Measurements from ENCODE around the gene TNFSF12.
A peak's percentile ranks its signal among the peaks of the same experiment; 100 is the strongest.

The TNFSF12 gene

DNA sequence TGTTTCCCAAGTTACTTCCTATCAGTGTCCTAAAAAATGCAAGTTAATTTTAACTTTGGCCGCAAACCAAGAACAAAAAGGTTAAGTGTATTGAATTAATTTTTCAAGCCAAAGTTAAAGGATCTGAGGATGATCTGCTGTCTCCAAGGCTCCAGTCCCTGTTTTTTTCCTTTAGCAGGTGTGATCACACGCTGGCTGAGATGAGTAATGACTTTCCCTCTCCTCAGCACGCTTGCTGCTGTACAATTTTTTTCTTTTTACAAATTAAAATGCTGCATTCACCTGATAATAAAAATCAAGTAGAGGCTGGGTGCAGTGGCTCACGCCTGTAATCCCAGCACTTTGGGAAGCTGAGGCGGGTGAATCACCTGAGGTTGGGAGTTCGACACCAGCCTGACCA lies 3.9 kb upstream of the TNFSF12 start:
- no peak for DNase-seq

DNA sequence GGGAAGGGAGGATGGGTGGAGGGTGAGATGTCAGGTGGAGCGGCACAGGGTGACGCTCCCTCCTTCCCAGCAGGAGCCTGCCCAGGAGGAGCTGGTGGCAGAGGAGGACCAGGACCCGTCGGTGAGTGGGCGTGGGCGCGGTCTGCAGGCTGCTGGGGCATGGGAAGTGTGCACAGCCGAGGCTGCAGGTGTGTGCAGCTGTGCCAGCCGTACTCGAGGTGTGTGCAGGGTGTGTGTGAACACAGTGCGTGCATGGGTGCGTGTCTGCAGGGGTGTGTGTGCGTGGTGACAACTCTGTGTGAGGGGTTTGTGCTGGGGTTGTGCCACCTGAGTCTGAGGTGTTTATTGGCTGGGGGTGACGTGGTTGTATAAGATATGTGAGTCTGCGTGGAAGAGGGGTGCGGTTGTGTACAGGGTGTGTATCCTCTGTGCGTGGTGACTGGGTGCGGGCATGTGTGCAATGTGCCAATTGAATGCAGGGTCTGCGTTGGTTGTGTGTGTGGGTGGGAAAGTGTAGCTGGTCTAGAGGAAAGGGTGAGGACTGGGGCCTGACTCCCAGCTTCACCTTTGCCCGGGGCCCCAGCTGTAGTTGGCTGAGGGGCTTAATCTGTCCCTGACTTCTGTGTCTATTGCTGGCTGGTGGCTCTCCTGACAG lies 670 bp downstream of the TNFSF12 start:
- peak; percentile 49 to 55 for DNase-seq

DNA sequence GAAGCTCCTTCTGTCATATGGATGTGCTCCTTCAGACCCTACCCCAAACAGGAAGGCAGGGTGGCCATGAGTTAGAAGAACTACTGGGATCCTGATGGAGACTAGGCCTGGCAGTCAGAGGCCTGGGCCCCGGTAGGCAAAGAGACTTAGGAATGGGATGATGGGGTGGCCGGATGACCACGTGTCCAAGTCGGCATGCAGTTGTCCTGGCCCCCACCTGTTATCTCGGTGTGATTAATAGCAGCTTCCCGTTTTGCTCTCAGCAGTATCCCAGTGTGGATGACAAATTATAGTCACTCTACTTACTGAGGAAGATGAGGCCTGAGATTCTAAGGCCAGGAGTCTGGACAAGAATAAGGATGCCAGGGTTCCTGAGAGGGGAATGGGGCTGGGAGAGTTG lies 1.5 kb downstream of the TNFSF12 start:
- no peak for DNase-seq

DNA sequence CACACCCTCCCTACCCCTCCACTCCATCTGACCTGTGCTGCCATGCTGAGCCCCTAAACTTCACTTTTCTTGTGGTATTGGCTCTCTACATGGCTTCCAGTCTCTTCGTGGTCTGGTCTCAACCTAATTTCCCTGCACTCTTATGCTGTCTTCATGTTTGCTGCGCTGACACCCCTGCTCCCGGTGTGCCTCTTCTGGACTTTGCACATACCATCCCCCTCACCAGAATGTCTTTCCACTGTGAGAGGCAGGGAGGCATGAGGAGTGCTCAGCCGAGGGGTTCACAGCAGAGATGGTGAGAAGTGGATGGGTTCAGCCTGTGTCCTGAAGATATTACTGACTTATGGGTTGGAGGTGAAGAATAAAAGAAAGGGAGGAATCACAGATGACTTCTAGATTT lies 2.5 kb downstream of the TNFSF12 start:
- no peak for DNase-seq

DNA sequence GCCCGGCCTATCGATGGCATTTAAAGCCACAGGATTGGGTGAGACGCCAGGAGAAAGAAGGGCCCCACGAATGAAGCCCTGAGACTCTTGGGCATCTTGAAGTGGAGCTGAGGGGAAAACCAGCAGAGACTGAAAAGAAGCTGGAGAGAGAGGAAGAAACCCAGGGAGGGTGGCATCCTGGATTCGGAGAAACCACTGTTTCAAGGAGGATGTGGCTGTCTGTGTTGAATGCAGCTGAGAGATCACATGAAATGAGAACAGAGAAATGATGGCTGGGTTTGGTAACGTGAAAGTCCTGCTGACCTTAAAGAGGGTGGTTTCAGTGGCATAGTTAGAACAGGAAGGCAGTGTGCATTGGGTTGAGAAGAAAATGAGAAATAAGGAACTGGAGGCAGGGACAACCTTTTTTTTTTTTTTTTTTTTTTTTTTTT lies 3.8 kb downstream of the TNFSF12 start:
- no peak for DNase-seq

DNA sequence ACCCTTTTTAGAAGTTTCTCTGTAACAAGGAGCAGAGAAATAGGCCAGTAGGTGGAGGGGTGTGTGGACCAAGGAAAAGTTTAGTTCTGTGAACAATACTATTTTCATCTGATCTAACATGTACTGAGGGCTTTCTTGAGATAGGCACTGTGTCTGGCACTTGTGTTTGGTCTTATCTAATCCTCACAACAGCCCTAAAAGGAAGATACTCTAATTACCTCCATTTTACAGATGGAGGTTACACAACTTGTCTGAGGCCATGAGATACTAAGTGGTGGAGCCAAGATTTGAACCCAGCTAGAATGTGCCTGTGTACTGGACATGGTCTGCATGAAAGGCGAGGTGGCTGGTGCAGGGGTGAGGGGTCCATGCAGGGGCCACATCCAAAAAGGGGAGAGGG lies 4.5 kb downstream of the TNFSF12 start:
- DNase-seq, result no peak

DNA sequence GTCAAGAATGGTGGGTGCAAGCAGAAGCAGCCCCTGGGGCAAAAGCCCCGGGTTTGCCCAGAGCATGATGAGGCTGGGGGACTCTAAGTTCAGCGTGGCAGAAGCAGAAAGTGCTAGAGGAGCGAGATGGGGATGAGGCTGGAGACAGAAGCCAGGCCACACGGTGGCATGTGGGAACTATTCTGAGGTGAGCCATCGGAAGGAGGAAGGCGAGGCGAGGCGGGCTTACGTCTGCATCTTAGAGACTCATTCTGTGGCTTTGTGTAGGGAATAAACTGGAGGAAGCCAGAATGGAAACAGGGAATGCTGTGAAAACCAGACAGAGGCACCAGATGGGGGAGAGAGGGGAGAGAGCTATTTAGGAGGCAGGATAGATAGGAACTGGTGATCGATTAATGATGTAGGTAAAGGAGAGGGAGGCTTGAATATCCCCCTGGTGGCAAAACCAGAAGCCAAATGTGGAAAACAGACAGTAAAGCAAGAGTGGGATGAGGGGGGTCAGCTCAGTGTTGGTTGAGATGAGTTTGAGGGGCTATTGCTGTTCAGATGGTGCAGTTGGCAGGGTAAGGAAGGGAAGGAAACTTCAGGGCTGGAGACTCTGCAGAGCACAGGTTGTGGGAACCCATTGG lies 6.6 kb downstream of the TNFSF12 start:
- DNase-seq, result no peak

DNA sequence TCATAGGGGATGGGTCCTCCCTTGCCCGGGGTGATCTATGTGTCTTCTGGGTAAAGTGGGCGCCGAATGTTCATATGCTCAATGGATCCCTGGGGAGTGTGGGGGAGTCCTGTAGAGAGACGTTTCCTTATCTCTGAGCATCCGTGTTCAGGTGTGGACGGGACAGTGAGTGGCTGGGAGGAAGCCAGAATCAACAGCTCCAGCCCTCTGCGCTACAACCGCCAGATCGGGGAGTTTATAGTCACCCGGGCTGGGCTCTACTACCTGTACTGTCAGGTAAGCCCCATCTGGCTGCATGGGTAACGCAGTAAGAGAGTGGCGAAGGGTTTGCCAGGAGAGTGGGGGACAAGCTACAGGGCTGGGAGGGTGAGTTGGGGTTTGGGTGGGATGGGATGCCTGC lies 7.8 kb downstream of the TNFSF12 start:
- DNase-seq, result no peak

DNA sequence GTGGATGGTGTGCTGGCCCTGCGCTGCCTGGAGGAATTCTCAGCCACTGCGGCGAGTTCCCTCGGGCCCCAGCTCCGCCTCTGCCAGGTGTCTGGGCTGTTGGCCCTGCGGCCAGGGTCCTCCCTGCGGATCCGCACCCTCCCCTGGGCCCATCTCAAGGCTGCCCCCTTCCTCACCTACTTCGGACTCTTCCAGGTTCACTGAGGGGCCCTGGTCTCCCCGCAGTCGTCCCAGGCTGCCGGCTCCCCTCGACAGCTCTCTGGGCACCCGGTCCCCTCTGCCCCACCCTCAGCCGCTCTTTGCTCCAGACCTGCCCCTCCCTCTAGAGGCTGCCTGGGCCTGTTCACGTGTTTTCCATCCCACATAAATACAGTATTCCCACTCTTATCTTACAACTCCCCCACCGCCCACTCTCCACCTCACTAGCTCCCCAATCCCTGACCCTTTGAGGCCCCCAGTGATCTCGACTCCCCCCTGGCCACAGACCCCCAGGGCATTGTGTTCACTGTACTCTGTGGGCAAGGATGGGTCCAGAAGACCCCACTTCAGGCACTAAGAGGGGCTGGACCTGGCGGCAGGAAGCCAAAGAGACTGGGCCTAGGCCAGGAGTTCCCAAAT lies 8.4 kb downstream of the TNFSF12 start:
- no peak for DNase-seq

DNA sequence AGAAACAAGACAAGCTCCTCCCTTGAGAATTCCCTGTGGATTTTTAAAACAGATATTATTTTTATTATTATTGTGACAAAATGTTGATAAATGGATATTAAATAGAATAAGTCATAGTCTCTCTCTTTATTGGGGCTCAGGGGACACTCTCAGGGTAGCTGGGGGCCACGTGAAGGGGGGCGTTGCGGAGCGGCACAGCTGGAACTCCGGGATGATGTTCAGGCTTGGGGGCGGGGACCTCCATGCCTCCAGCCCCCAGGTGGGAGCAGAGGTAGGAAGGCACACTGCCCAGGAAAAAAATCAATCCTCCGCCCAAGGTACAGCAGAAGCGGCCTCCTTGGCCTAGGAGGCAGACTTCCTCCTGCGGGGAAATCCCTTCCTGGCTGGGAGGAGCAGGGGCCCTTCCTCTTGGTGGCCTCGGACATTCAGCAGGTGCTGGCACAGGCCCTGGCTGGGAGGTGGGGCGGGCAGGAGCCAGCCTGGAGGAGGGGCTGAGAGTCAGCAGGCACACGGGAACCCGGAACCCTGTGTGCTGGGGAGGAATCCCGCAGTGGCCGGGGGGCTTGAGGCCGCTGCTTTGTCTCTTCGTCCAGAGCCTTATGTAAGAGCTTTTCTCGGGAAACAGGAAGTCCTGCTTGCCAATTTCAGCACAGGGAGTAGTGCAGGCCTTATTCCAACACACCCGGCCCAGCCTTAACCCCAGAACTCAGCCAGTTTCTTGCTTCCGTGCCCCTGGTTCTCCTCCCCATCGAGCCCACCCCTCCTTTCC lies 9.1 kb downstream of the TNFSF12 start:
- DNase-seq, result peak in 1 of 2 donors; percentile 41

DNA sequence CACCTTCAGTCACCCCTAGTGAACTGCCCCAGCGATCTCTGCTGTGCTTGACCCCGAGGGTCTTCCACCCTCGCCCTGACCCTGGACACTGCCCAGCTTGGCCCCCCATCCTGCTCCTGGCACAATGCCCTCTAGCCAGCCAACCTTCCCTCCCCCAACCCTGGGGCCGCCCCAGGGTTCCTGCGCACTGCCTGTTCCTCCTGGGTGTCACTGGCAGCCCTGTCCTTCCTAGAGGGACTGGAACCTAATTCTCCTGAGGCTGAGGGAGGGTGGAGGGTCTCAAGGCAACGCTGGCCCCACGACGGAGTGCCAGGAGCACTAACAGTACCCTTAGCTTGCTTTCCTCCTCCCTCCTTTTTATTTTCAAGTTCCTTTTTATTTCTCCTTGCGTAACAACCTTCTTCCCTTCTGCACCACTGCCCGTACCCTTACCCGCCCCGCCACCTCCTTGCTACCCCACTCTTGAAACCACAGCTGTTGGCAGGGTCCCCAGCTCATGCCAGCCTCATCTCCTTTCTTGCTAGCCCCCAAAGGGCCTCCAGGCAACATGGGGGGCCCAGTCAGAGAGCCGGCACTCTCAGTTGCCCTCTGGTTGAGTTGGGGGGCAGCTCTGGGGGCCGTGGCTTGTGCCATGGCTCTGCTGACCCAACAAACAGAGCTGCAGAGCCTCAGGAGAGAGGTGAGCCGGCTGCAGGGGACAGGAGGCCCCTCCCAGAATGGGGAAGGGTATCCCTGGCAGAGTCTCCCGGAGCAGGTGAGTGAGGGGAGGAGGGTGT lies 9.9 kb downstream of the TNFSF12 start, which contains the start of gene TNFSF13:
Gene TNFSF13 (plus strand): TSS at position 207 of the 776 bp plus-strand sequence. CDS start 290 bp downstream, at position 497.
- no peak for DNase-seq

DNA sequence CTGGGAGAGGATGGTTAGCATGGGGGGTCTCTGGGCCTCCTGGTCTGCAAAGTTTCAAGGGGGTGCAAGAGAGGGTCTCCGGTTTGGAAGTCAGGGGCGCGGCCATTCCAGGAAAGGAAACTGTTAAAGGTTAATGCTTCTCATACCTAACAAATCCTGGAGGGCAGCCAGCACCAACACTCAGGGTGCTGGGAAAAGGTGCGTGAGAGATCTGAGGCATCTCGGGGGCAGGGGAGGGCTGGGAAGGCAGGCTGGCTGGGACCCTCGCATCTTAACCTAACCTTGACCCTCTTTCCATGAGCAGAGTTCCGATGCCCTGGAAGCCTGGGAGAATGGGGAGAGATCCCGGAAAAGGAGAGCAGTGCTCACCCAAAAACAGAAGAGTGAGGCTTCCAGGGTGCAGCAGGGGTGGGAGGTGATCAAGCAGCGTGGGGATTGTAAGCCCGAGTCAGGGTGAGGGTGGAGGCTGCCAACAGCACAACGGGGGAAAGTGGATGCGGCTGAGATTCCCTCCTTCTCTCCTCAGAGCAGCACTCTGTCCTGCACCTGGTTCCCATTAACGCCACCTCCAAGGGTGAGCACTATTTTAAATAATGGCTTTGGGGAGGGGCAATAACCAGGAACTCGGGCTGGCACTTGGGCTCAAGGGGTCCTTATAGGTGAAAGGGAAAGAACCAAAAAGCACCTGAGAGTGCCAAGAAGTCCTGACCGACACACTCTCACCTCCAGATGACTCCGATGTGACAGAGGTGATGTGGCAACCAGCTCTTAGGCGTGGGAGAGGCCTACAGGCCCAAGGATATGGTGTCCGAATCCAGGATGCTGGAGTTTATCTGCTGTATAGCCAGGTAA lies 10.7 kb downstream of the TNFSF12 start:
- no peak for DNase-seq

DNA sequence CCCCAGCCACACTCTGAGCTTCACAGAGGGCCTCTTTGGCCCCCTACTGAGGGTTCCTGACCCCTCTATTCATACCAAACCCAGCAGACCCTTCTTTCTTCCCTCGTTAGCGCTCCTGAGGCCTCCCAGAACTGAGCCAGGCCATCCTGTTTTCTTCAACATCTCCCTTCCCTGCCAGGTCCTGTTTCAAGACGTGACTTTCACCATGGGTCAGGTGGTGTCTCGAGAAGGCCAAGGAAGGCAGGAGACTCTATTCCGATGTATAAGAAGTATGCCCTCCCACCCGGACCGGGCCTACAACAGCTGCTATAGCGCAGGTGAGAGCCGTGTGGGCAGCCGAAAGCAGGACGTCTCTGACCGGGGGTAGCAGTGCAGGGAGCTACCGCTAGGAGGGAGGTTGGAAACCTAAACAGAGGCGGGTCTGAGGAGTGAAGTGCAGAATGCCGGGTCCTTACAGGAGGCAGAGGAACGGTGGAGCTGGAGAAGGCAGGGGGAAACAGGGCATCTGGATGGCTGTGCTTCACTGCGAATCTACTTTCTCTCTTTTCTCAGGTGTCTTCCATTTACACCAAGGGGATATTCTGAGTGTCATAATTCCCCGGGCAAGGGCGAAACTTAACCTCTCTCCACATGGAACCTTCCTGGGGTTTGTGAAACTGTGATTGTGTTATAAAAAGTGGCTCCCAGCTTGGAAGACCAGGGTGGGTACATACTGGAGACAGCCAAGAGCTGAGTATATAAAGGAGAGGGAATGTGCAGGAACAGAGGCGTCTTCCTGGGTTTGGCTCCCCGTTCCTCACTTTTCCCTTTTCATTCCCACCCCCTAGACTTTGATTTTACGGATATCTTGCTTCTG lies 11.5 kb downstream of the TNFSF12 start:
- peak; percentile 72 to 75 for DNase-seq

DNA sequence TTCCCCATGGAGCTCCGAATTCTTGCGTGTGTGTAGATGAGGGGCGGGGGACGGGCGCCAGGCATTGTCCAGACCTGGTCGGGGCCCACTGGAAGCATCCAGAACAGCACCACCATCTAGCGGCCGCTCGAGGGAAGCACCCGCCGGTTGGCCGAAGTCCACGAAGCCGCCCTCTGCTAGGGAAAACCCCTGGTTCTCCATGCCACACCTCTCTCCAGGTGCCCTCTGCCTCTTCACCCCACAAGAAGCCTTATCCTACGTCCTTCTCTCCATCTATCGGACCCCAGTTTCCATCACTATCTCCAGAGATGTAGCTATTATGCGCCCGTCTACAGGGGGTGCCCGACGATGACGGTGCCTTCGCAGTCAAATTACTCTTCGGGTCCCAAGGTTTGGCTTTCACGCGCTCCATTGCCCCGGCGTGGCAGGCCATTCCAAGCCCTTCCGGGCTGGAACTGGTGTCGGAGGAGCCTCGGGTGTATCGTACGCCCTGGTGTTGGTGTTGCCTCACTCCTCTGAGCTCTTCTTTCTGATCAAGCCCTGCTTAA lies 12.2 kb downstream of the TNFSF12 start:
- peak; percentile 89 to 91 for DNase-seq

DNA sequence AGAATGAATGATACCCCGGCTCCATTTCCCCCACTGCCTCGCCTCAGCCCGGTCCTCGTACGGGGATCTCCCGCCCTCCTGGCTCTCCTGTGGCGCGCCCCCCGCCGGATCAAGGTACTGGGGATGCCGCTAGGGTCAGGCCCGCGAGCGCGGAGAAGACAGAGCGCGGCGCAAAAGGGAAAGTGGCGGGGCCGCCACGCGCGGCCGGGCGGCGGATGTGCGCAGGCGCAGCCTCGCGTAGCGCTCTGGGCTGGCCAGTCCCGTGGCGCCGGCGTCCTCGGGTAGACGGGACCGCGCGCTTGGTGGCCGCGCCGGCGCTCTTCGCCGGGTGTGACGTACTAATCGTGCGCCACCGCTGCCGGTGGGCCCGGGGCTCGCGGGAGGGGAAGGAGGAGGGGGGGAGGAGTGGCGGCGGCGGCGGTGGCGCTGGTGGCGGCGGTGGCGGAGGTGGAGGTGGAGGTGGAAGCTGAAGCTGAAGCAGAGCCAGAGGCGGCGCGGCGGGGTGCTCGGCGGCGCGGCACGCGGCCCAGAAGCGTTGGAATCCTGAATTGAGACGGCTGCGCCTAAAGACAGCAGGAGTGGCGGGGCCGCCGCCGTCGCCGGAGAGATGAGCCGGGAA lies 12.8 kb downstream of the TNFSF12 start, which contains the start of gene SENP3:
Gene SENP3 (plus strand): TSS at position 331 of the 619 bp plus-strand sequence. CDS start 1,158 bp downstream, outside the sequence.
- peak; percentile 91 to 93 for DNase-seq

DNA sequence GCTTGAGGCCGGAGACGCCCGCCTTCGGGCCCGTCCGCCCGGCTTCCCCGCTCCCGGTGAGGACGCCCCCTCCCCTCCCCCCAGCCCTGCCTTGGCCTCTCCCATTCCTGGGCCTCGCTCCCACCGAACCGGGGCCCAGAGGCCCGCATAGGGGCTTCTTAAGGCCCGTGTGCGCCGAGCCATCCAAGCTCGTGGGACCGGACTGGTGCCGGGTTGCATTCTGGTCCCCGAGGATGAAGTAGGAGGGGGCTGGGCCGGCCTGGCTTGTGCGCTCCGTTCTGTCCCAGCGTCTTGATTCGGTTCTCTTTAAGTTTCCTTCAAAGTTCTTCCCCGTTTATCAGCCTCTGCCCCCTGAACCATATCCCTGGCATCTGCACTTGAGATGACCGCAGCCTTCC lies 13.3 kb downstream of the TNFSF12 start:
- DNase-seq, result peak in 1 of 2 donors; percentile 36

DNA sequence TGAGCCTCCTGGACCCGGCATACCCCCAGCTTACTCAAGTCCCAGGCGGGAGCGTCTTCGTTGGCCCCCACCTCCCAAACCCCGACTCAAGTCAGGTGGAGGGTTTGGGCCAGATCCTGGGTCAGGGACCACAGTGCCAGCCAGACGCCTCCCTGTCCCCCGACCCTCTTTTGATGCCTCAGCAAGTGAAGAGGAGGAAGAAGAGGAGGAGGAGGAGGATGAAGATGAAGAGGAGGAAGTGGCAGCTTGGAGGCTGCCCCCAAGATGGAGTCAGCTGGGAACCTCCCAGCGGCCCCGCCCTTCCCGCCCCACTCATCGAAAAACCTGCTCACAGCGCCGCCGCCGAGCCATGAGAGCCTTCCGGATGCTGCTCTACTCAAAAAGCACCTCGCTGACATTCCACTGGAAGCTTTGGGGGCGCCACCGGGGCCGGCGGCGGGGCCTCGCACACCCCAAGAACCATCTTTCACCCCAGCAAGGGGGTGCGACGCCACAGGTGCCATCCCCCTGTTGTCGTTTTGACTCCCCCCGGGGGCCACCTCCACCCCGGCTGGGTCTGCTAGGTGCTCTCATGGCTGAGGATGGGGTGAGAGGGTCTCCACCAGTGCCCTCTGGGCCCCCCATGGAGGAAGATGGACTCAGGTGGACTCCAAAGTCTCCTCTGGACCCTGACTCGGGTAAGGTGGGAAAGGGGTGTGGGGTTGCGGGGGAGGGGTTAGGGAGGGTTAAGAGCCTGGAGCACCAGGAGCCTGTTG lies 14.4 kb downstream of the TNFSF12 start:
- no peak for DNase-seq

DNA sequence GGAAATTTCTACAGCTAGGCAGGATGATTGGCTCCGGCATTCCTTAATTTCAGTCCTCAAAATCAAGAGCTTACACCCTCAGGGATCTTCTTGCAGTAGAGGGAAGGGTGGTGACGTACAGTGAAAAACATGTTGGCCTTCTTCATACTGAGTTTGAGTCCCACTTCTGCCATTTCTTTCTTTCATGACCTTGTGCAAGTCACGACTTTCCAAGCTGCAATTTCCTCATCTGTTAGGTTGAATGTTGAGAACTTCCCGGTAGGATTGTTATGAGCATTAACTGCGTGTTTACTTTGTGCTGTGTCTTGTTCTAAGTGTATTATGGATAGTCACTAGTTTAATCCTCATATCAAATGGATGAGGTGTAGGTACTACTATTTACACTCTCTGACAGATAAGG lies 20.7 kb downstream of the TNFSF12 start:
- DNase-seq, result no peak

DNA sequence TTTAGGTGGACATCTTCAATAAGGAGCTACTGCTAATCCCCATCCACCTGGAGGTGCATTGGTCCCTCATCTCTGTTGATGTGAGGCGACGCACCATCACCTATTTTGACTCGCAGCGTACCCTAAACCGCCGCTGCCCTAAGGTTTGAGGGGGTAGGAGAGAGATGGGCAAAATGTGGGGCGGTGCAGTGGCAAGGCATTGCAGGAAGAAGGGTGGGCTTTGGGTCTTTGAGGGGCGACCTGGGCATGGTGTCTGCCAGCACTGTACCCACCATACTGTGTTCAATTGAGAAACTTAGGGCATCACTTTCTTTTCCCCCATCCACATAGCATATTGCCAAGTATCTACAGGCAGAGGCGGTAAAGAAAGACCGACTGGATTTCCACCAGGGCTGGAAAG lies 21.5 kb downstream of the TNFSF12 start:
- no peak for DNase-seq

Measured in stimulated activated CD4-positive, alpha-beta T cell treated with anti-CD3 and anti-CD28 coated beads, Interleukin-2, amount 100 ng/mL, for 24 hours (primary cell).